ENCODE results near the gene GOSR2. TPM values are rescaled to one million over a fixed set of nuclear protein-coding genes. Genes with fewer than 3 reads are reported as not detected.

The GOSR2 gene
- total and polyA plus RNA-seq, 2 of the 8 experiments (the other 6 are each of a cell fraction or from before 2014, with no cell fraction given), result 28.2 to 36.2 TPM

DNA sequence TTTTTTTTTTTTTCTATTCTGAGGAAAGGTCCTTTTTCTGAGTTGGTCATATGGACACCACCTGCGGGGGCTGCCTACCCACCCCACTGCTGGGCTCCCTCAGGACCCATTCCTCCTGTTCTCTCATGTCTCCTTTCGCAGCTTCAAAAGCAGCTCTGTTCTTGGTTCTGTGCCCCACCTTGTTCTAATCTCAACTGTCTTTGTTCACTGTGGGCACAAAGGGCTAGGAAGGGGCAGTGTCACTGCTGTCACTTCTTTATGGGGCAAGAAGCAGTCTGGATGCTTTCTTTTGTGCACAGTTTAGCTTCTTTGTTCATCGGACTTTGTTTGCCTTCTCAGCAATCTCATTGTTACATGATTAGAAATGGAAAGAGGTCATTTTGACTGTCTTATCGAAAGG is 7.1 kb downstream of the GOSR2 start:
- Histone ChIP-seq H4K8ac (ENCODE audit: extremely low read depth, insufficient read depth, low read length) (no peak overlapping the region), H4K91ac (replicated peaks; ENCODE audit: insufficient read length, low read length) (no peak overlapping the region), H3K56ac (replicated peaks; ENCODE audit: insufficient read length, low read depth, low read length) (no peak overlapping the region), H3K79me2 (ENCODE audit: control insufficient read depth in 1 of 2, insufficient read depth in 2 of 2, low read length in 2 of 2) (peaks cover 5 to 44% of the 10 kb centered on the region in 2 experiments; a peak in 3 of 4 replicates), H3K4me3 (ENCODE audit: extremely low read depth in 1 of 4, insufficient read depth in 2 of 4, low read depth in 3 of 4, low read length in 4 of 4) (no peak overlapping the region), H4K5ac (ENCODE audit: insufficient read length, low read depth, low read length) (no peak overlapping the region), H3K27ac (ENCODE audit: low read depth, low read length) (no peak overlapping the region), H2BK20ac (ENCODE audit: low read length) (no peak overlapping the region), H3K14ac (ENCODE audit: insufficient read length) (no peak overlapping the region), H3K23ac (ENCODE audit: insufficient read length) (no peak overlapping the region), H3K18ac (ENCODE audit: extremely low read depth, low read length) (no peak overlapping the region), H2AFZ (ENCODE audit: low read length) (no peak overlapping the region), H3K79me1 (ENCODE audit: low read depth, low read length) (peaks cover 17% of the 10 kb centered on the region), H2BK15ac (ENCODE audit: low read length) (no peak overlapping the region), H3K9me3 (ENCODE audit: insufficient read depth in 2 of 2, low read depth in 1 of 2, low read length in 1 of 2) (no peaks in the 10 kb centered on the region), H3K9ac (replicated peaks in 1 of 4; ENCODE audit: extremely low read depth in 1 of 4, low read depth in 3 of 4, low read length in 3 of 4) (no peak overlapping the region), H3K4me2 (ENCODE audit: insufficient read depth in 1 of 2, low read depth in 2 of 2, low read length in 2 of 2) (no peak overlapping the region), H2BK12ac (ENCODE audit: low read depth, low read length) (no peak overlapping the region), H3K4ac (replicated peaks; ENCODE audit: insufficient read length, low read depth, low read length) (no peak overlapping the region), H4K20me1 (replicated peaks in 1 of 2; ENCODE audit: control insufficient read depth in 1 of 2, insufficient read depth in 2 of 2, low read length in 2 of 2) (peaks cover 6 to 12% of the 10 kb centered on the region in 2 experiments), H3K23me2 (ENCODE audit: low read depth, low read length) (no peaks in the 10 kb centered on the region), H2BK120ac (replicated peaks; ENCODE audit: low read depth, low read length) (no peak overlapping the region), H3K27me3 (replicated peaks in 1 of 4; ENCODE audit: control insufficient read depth in 3 of 4, extremely low read depth in 1 of 4, insufficient read depth in 3 of 4, low read length in 3 of 4) (no peaks in the 10 kb centered on the region; a peak in 1 of 7 replicates), H3K4me1 (replicated peaks in 1 of 4; ENCODE audit: control insufficient read depth in 3 of 4, insufficient read depth in 4 of 4, low read length in 3 of 4) (no peaks in the 10 kb centered on the region), H3K36me3 (ENCODE audit: control insufficient read depth in 2 of 4, insufficient read depth in 4 of 4, low read length in 3 of 4) (peaks cover 19 to 56% (median 36%) of the 10 kb centered on the region in 4 experiments), H2BK5ac (ENCODE audit: low read depth, low read length) (no peak overlapping the region), H2AK5ac (ENCODE audit: low read depth, low read length) (no peak overlapping the region)
- WGBS, 2 experiments (ENCODE audit: extremely low coverage in 1 of 2, insufficient coverage in 1 of 2, insufficient read length in 1 of 2, insufficient replicate concordance in 2 of 2, low coverage in 1 of 2, low lambda C conversion rate in 2 of 2, missing lambda C conversion rate in 1 of 2), result 78% methylated on average over 4 of the region's 4 CpGs; no CpG with 5 or more reads in 1 of the 2 experiments
- CTCF ChIA-PET (ENCODE audit: partially characterized antibody), result interaction anchor here (1.3 to 1.5 kb wide), 4 partner anchors 11 to 14 kb away, joined by 3 to 7 read pairs (median 5); no protein-coding TSS in a partner anchor
- POLR2A ChIA-PET (ENCODE audit: partially characterized antibody), result no interaction called here
- FAIRE-seq (no peak), DNase-seq (ENCODE audit: low read depth in 1 of 2, low spot score in 2 of 2) (no peak)
- TF ChIP-seq TEAD4 (IDR thresholded peaks at IDR 0.05; ENCODE audit: low read depth, low read length) (no peak), YY1 (IDR thresholded peaks at IDR 0.05; ENCODE audit: low read depth, low read length) (no peak), ZNF274 (IDR thresholded peaks at IDR 0.05; ENCODE audit: borderline replicate concordance, extremely low read depth, low read length) (no peak), TAF1 (IDR thresholded peaks at IDR 0.05; ENCODE audit: low read depth, low read length) (no peak), RNF2 (IDR thresholded peaks at IDR 0.05; ENCODE audit: borderline replicate concordance, low read depth, low read length, missing control alignments, poor library complexity, severe bottlenecking) (no peak), PHF8 (conservative IDR thresholded peaks at IDR 0.05; ENCODE audit: low read depth, low read length) (no peak), HDAC2 (IDR thresholded peaks at IDR 0.05; ENCODE audit: borderline replicate concordance in 1 of 2, low read depth in 2 of 2, low read length in 2 of 2) (no peak), SP4 (IDR thresholded peaks at IDR 0.05; ENCODE audit: low read length) (no peak), EGR1 (IDR thresholded peaks at IDR 0.05; ENCODE audit: borderline replicate concordance, low read depth, low read length) (no peak), SUZ12 (IDR thresholded peaks at IDR 0.05; ENCODE audit: low read length) (no peak), CBX8 (IDR thresholded peaks at IDR 0.05; ENCODE audit: borderline replicate concordance, low read depth, low read length) (no peak), ASH2L (IDR thresholded peaks at IDR 0.05; ENCODE audit: low read length) (no peak), SIN3A (conservative IDR thresholded peaks at IDR 0.05 in 1 of 2, IDR thresholded peaks at IDR 0.05 in 1 of 2; ENCODE audit: low read depth in 1 of 2, low read length in 2 of 2) (no peak)
- TF ChIP-seq, protein P1, sequence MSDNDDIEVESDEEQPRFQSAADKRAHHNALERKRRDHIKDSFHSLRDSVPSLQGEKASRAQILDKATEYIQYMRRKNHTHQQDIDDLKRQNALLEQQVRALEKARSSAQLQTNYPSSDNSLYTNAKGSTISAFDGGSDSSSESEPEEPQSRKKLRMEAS (IDR thresholded peaks at IDR 0.05), result no peak
